Measurements from ENCODE around the gene S100A1. TPM values are rescaled to one million over a fixed set of nuclear protein-coding genes. Genes with fewer than 3 reads are reported as not detected.

Gene S100A1
- total and polyA plus RNA-seq, 10 of the 15 experiments (the other 5 are each of a cell fraction or from before 2014, with no cell fraction given) = 0.13 to 0.29 TPM; not detected in 8

- TF ChIP-seq REST (IDR thresholded peaks at IDR 0.05; ENCODE audit: low read depth, low read length) (0 out of 2 replicates have a peak, but pooled peaks have one; percentile 5), IRF5 (IDR thresholded peaks at IDR 0.05; ENCODE audit: borderline replicate concordance) (no peak), MAX (IDR thresholded peaks at IDR 0.05; ENCODE audit: low read depth, low read length) (peak; percentile 79), SUZ12 (IDR thresholded peaks at IDR 0.05; ENCODE audit: unreplicated experiment) (no peak), RCOR1 (conservative IDR thresholded peaks at IDR 0.05; ENCODE audit: low read depth, low read length) (no peak), CREM (IDR thresholded peaks at IDR 0.05; ENCODE audit: low read depth) (peak; percentile 95), SMC3 (IDR thresholded peaks at IDR 0.05; ENCODE audit: borderline replicate concordance, low read length) (no peak), CHD2 (IDR thresholded peaks at IDR 0.05; ENCODE audit: borderline replicate concordance, low read depth, low read length) (peak; percentile 54; the same call in 1 of the 2 replicates), SRF (IDR thresholded peaks at IDR 0.05; ENCODE audit: low read depth in 2 of 2, low read length in 2 of 2) (0 out of 4 replicates have a peak, but pooled peaks of 1 of the 2 experiments have one; percentile 26), KDM1A (IDR thresholded peaks at IDR 0.05; ENCODE audit: borderline replicate concordance) (no peak), NFXL1 (IDR thresholded peaks at IDR 0.05; ENCODE audit: borderline replicate concordance) (no peak), RUNX3 (IDR thresholded peaks at IDR 0.05; ENCODE audit: low read length) (no peak), ZNF592 (IDR thresholded peaks at IDR 0.05) (no peak; the same call in 1 of the 2 replicates), NFYB (IDR thresholded peaks at IDR 0.05; ENCODE audit: insufficient read depth, low read depth, low read length) (no peak), NFYA (IDR thresholded peaks at IDR 0.05; ENCODE audit: borderline replicate concordance, low read depth, low read length) (no peak), SMAD1 (IDR thresholded peaks at IDR 0.05; ENCODE audit: low read depth, partially characterized antibody) (peak; percentile 77), STAT1 (conservative IDR thresholded peaks at IDR 0.05) (no peak), SIX5 (IDR thresholded peaks at IDR 0.05; ENCODE audit: low read depth, low read length, severe bottlenecking) (peak; percentile 44)
Observed at GRCh38 chr1:153633754-153634665, 5.8 kb downstream of the S100A1 start, which contains the start of gene CHTOP (continued).
